Karpas-422 (cell line): ENCODE measurements around the gene NUDT1. TPM values are rescaled to one million over a fixed set of nuclear protein-coding genes. Genes with fewer than 3 reads are reported as not detected.

Source experiments
- DNase-seq: peaks from one replicate; pipeline ENCODE4 v3.0.0-alpha.2; 2015
- H2AFZ ChIP-seq: fragments of 200-600 bp; sonication (generic); 2 replicates; pipeline ENCODE4 v1.6.1; 2014; ENCODE audit warnings: antibody characterized with exemption, low read length, mixed read lengths
- H3K27ac ChIP-seq: fragments of 200-600 bp; sonication (generic); 2 replicates; pipeline ENCODE4 v1.5.1; 2014; ENCODE audit warnings: mild to moderate bottlenecking, low read length, moderate library complexity
- H3K27me3 ChIP-seq: fragments of 200-600 bp; sonication (generic); 2 replicates; pipeline ENCODE4 v1.6.1; 2014; ENCODE audit warnings: low read length, mixed read lengths
- H3K36me3 ChIP-seq: fragments of 200-600 bp; sonication (generic); 2 replicates; pipeline ENCODE4 v1.6.1; 2014; ENCODE audit warnings: low read length, mixed read lengths; ENCODE audit not compliant: insufficient read depth
- H3K4me1 ChIP-seq: fragments of 200-600 bp; sonication (generic); 2 replicates; pipeline ENCODE4 v1.6.1; 2014; ENCODE audit warnings: mild to moderate bottlenecking, low read length, mixed read lengths
- H3K4me2 ChIP-seq: fragments of 200-600 bp; sonication (generic); 2 replicates; pipeline ENCODE4 v1.6.1; 2014; ENCODE audit warnings: low read length, low read depth, mild to moderate bottlenecking; ENCODE audit not compliant: poor library complexity, severe bottlenecking
- H3K4me3 ChIP-seq: fragments of 200-600 bp; sonication (generic); 2 replicates; pipeline ENCODE4 v1.5.1; 2014; ENCODE audit warnings: mild to moderate bottlenecking, antibody characterized with exemption, low read length, mixed read lengths
- H3K79me2 ChIP-seq: fragments of 200-600 bp; sonication (generic); 2 replicates; pipeline ENCODE4 v1.6.1; 2014; ENCODE audit warnings: mild to moderate bottlenecking, low read length, mixed read lengths
- H3K9ac ChIP-seq: fragments of 200-600 bp; sonication (generic); 2 replicates; pipeline ENCODE4 v1.6.0; 2014; ENCODE audit warnings: low read length
- H3K9me2 ChIP-seq: fragments of 200-600 bp; sonication (generic), shearing (Covaris generic); replicated peaks from 2 replicates; pipeline ENCODE4 v1.6.0; 2014; ENCODE audit warnings: mild to moderate bottlenecking, low read length, moderate library complexity; ENCODE audit not compliant: insufficient read depth
- H3K9me3 ChIP-seq: fragments of 300-700, 200-600 bp; sonication (generic); 2 replicates; pipeline ENCODE4 v1.6.1; 2014; ENCODE audit warnings: low read length, mixed read lengths
- H4K20me1 ChIP-seq: fragments of 200-600 bp; sonication (generic); 2 replicates; pipeline ENCODE4 v1.6.1; 2014; ENCODE audit warnings: mild to moderate bottlenecking, antibody characterized with exemption, low read length, low read depth; ENCODE audit not compliant: insufficient read depth
- total RNA-seq: library from RNA; depleted of rRNA; stranded (reverse); fragments of >200 nt; shearing (Covaris generic); gene quantifications from 2 replicates; pipeline ENCODE4 v1.2.3, GENCODE V29; 2014; ENCODE audit warnings: low replicate concordance

NUDT1 gene
- total RNA-seq, 1 experiment from 2014 or later = 45.3 TPM

DNA sequence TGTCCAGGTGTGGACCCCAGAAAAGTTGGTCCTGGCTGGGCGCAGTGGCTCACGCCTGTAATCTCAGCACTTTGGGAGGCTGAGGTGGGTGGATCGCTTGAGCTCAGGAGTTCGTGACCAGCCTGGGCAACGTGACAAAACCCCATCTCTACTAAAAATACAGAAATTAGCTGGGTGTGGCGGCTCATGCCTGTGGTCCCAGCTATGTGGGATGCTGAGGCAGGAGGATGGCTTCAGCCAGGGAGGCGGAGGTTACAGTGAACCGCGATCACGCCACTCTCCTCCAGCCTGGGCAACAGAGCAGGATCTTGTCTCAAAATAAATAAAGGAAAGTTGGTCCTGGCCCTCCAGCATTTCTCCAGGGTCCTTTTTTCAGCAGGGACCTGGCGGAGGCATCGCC lies 1.4 kb downstream of the NUDT1 start:
- Histone ChIP-seq H3K9ac (peak overlapping the region; percentile 99), H3K9me2 (no peaks in the 10 kb centered on the region), H3K9me3 (no peaks in the 10 kb centered on the region), H3K4me2 (peak overlapping the region; percentile 98), H3K27me3 (no peaks in the 10 kb centered on the region), H3K36me3 (peaks cover under 1% of the 10 kb centered on the region; the same call in 1 of the 2 replicates), H3K27ac (no peak overlapping the region), H3K4me1 (peaks cover 24% of the 10 kb centered on the region), H3K79me2 (peaks cover 40% of the 10 kb centered on the region), H4K20me1 (0 out of 2 replicates have a peak, but pooled peaks cover 3% of the 10 kb centered on the region), H2AFZ (no peak overlapping the region), H3K4me3 (peak overlapping the region; percentile 93)
- DNase-seq = no peak

DNA sequence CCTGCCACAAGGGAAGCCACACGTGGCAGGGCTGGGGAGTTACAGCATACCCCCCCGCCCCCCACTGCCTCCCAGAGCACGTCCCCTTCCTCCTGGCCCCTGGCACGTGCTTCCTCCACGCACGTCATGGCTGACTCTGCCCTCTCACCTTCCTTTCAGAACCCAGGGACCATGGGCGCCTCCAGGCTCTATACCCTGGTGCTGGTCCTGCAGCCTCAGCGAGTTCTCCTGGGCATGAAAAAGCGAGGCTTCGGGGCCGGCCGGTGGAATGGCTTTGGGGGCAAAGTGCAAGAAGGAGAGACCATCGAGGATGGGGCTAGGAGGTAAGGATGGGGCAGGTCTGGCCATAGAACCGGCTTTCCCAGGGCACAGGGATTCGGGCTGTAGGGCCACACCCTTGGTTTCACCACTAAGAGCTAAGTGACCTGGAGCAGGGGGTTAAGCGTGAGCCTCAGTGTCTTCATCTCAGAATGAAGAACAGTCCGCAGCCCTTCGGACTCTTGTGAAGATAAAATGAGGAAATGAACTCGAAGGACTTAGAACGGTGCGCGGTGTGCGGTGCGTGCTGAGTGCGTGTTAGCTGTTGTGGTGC lies 2.5 kb downstream of the NUDT1 start:
- H3K4me2 ChIP-seq = no peak overlapping the region
- peaks cover 39% of the 10 kb centered on the region for H3K79me2 ChIP-seq
- DNase-seq = no peak

DNA sequence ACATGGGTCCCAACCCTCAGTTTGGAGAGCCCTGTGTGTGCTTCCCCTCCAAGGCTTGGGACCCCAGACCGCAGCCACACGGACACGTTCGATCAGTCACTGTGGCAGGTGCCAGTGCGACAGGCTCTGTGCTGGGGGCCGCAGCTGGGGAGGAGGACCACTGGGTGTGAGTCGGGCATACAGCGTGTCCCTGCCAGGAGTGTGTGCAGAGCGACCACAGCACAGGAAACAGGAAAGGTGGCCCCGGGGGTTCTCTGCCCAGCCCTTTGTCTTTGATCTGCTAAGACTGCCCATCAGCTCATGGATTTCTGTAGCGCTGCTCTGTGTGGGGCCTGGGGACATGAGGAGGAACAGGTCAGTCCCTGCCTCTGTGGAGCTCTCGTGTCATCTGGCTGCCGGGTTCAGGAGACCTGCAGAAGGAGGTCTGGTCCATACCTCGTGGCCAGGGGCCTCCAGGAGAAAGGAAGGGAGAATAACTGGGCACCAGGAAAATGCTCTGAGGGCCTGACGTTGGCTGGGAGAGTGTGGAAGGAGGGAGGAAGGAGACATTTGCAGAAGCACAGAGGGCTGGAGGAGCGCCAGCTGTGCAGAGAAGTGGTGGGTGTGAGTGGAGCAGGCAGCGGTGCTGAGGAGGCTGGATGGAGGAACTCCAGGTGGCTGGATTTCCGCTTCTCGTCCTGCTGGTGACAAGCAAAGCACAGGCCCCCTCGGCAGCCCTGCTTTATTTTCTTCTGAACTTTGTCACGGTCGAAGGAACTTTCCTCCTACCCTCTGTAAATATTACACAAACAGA lies 4.1 kb downstream of the NUDT1 start:
- Histone ChIP-seq H3K4me2 (no peak overlapping the region), H3K9ac (no peak overlapping the region; the same call in 1 of the 2 replicates), H3K9me3 (no peaks in the 10 kb centered on the region), H3K27ac (no peak overlapping the region), H3K4me3 (no peak overlapping the region), H3K36me3 (no peaks in the 10 kb centered on the region), H3K27me3 (no peaks in the 10 kb centered on the region), H4K20me1 (no peaks in the 10 kb centered on the region), H2AFZ (no peak overlapping the region), H3K4me1 (peaks cover 15% of the 10 kb centered on the region), H3K79me2 (peaks cover 25% of the 10 kb centered on the region), H3K9me2 (no peaks in the 10 kb centered on the region)
- no peak for DNase-seq

More for the DNA sequence above, 2.5 kb downstream of the NUDT1 start:
- Histone ChIP-seq H3K9me3 (no peaks in the 10 kb centered on the region), H4K20me1 (0 out of 2 replicates have a peak, but pooled peaks cover 3% of the 10 kb centered on the region), H3K9ac (no peak overlapping the region), H3K27me3 (no peaks in the 10 kb centered on the region), H3K36me3 (no peaks in the 10 kb centered on the region), H3K27ac (no peak overlapping the region), H2AFZ (no peak overlapping the region), H3K4me3 (no peak overlapping the region), H3K4me1 (peaks cover 24% of the 10 kb centered on the region), H3K9me2 (no peaks in the 10 kb centered on the region)

- Histone ChIP-seq H3K9me2 (no peaks in the 10 kb centered on the region), H3K4me3 (no peak overlapping the region), H2AFZ (no peak overlapping the region), H3K36me3 (no peaks in the 10 kb centered on the region), H3K9ac (no peak overlapping the region), H3K27ac (no peak overlapping the region), H4K20me1 (no peaks in the 10 kb centered on the region), H3K4me1 (peaks cover 13% of the 10 kb centered on the region), H3K27me3 (no peaks in the 10 kb centered on the region), H3K4me2 (no peak overlapping the region), H3K79me2 (peaks cover 12% of the 10 kb centered on the region), H3K9me3 (no peaks in the 10 kb centered on the region)
- peak; percentile 79 for DNase-seq
Observed at GRCh38 chr7:2247141-2247995, 5.3 kb downstream of the NUDT1 start.

DNA sequence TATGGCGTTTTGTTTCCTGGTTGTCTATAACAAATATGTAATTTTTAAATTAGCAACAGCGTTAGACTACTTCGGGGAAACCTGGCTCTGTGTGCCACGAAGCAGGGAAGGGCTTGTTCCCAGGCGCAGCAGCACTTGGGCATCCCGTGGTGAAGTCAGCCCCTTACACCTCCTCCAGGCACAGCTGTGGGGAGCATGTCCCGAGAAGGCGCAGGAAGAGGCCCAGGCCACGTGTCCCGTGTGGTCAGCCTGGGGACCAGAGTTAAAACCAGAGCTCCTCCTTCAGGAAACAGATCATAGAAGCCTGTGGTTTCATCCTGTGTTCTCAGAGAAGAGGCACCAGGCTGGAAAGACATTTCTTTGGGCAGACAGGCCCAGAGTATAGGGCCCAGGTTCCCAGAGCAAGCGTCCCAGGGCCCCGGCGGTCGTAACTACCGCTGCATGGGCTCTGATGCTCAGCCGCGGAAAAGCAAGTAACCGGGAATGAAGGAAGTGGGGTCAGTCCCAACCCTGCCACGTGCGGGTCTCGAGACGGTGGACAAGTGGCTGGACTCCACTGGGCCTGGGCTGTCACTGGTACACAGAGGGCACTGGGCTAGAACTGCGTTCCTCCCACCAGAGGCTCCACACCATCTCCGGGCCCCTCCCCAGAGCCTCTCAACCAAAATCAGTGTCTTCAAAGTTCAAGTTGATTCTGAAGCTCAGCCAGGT lies 7.1 kb downstream of the NUDT1 start:
- Histone ChIP-seq H3K9me3 (no peaks in the 10 kb centered on the region), H3K9me2 (no peaks in the 10 kb centered on the region), H3K9ac (no peak overlapping the region), H4K20me1 (no peaks in the 10 kb centered on the region), H2AFZ (no peak overlapping the region), H3K4me1 (no peaks in the 10 kb centered on the region), H3K4me3 (no peak overlapping the region), H3K27ac (no peak overlapping the region), H3K36me3 (no peaks in the 10 kb centered on the region), H3K27me3 (no peaks in the 10 kb centered on the region), H3K4me2 (no peak overlapping the region), H3K79me2 (no peaks in the 10 kb centered on the region)
- no peak for DNase-seq

- Histone ChIP-seq H3K9me2 (no peaks in the 10 kb centered on the region), H3K27me3 (no peaks in the 10 kb centered on the region), H3K36me3 (no peaks in the 10 kb centered on the region), H3K9me3 (no peaks in the 10 kb centered on the region), H2AFZ (no peak overlapping the region), H3K4me1 (no peaks in the 10 kb centered on the region), H4K20me1 (no peaks in the 10 kb centered on the region), H3K9ac (no peak overlapping the region), H3K79me2 (no peaks in the 10 kb centered on the region), H3K4me2 (no peak overlapping the region), H3K4me3 (no peak overlapping the region), H3K27ac (no peak overlapping the region)
- no peak for DNase-seq
Observed at GRCh38 chr7:2249744-2250323, 7.8 kb downstream of the NUDT1 start.

DNA sequence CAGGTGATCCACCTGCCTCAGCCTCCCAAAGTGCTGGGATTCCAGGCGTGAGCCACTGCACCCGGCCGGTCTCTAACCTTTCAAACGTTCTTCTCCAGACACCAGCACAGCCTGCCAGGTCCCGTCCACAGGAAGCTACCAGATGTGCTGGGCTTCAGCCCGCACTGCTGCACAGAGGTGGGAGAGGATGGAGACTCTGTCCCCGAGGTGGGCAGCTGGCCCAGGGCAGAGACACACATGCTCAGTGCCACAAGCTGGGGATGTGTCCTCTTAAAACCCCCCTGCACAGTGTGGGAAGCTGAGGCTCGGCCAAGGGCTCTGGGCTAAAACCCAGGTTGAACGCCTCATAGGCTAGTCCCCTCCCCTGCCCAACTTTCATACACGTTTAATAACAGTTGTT lies 9.4 kb downstream of the NUDT1 start:
- Histone ChIP-seq H2AFZ (no peak overlapping the region), H3K9me3 (no peaks in the 10 kb centered on the region), H3K4me1 (no peaks in the 10 kb centered on the region), H3K79me2 (no peaks in the 10 kb centered on the region), H3K36me3 (no peaks in the 10 kb centered on the region), H3K4me2 (no peak overlapping the region), H3K27ac (no peak overlapping the region), H3K4me3 (no peak overlapping the region), H3K27me3 (no peaks in the 10 kb centered on the region), H3K9ac (no peak overlapping the region), H3K9me2 (no peaks in the 10 kb centered on the region), H4K20me1 (no peaks in the 10 kb centered on the region)
- DNase-seq = no peak
